Measurements from ENCODE around the gene ZIC4.

The ZIC4 gene

DNA sequence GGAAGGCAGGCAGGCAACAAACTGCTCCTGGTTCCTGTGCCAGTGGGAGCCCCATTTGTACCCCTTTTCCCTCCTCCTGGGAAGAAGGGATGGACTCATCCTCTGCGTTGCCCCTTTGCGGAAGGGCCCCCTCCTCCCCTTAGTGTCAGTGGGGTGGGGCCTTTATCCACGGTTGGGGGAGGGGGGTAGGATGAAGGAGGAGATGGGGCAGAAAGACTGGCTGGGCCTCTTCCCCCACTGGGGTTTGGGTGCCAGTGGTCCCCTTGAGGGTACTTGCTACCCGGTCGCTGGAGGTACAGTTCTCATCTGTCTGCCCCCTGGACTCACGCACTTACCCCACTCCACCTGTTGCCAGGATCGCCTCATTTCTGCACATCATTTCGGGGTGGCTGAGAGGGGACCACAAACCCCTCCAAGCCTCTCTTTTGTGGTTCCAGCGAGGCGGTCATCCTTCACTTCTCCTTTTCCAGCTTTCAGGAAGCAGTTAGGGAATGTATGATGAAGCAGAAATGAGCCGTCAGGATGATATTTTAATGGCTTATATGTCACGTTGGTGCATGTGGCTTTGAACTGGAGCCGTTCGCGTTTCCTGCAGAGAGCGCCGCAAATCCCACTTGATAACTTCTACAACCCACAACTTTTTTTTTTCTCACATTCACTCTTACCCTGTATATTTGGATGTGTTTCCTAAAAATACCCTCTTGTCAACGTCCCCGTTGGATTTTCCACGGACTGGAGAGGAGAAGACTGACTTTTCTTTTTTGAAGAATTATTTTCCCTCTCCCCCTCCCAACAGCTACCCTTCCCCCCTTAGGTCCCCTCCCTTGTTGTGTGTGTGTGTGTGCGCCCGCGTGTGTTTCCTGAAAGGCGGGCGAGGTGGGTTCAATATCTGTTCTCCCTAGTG is at the start of gene ZIC4:
ZIC4 (minus strand) TSS at position 516 of the 904 bp plus-strand sequence. CDS start 3,746 bp downstream, outside the sequence.
- DNase-seq, result peak; percentile 74

DNA sequence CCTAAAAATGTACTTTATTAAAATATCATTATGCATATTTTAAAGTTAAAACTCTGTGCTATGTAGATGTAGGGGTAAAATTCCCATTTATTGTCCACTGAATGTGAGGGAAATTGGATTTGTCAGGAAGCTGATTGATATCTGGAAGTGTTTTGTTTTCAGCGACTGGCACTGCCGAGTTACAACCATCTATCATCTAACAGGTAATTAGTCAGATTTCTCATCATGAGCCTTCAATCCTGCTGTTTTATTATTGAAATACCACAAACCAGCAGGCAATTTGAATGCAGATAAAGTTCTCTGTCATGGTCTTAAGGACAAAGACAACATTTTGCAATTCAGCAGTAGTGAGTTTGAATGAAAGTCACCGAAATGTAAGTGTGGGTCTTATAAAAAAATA is 43.3 kb upstream of the ZIC4 start:
- DNase-seq, result no peak

DNA sequence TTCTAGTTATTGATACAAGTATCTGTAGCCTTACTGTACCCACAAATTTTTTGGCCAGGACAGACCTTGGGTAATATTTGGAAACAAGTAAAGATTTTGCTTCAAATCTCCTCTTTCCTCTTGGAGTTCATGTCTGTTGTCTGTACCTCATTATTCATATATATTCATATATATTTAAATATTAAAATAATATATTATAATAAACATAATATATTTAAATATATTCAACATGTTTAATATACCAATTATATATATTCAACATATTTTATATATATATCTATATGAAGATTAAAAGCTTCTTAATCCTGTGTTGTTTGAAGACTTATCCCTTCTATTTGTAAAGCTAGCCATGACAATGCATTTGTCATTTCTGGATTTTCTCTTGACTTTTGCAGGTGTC is 40.9 kb upstream of the ZIC4 start:
- no peak for DNase-seq

DNA sequence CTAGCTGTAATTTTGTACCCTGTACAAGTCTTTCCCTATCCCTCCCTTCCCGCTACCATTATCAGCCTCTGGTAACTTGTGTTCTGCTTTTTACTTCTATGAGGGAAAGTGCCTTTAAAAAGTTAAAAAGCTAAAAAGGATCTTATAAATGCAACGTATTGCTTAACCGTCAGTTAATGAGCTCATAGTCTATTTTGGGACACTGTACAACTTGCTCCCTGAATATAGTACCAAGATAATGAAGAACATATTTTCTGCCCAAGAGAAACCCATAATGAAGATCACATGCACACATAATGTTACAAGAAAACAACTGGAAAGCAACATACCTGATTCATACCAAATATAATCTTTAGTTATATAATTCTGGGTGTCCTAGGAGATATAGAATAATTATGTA is 25.4 kb upstream of the ZIC4 start:
- DNase-seq, result peak; percentile 81

DNA sequence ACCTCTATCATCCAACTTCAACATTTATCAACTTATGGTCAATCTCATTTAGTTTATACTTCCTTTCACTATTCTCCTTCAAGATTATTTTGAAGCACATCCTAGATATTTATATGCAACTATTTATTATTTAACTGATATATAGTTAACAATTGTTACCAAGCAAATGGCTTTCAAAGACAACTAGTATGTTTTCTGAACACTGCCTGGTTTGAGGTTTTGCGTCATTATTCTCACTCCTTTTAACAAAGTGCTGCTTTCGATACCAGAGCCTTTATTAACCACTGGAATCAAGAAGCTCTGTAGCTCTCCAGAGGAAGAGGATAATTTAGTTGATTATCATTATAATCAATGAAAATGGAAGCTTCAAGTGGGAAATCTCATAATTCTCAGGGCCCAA is 22.4 kb upstream of the ZIC4 start:
- no peak for DNase-seq

DNA sequence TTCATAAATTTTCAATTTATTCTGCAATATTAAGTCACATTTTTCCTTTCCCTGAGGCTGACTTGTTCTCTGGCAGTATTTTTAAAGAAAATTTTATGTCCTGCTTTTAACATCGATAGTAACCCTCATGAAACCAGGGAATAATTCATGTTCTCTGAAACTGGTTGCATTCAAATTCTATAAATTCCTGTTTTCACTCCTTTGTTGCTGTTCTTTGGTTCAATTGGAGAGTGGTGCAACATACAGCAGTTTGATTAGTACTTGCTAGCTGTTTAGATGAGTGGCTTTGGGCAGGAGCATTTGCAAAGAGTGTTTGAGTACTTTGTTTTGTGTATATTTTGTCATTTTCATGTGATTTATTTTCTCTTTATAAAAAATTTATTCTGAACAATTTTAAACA is 22.0 kb upstream of the ZIC4 start:
- DNase-seq, result no peak

DNA sequence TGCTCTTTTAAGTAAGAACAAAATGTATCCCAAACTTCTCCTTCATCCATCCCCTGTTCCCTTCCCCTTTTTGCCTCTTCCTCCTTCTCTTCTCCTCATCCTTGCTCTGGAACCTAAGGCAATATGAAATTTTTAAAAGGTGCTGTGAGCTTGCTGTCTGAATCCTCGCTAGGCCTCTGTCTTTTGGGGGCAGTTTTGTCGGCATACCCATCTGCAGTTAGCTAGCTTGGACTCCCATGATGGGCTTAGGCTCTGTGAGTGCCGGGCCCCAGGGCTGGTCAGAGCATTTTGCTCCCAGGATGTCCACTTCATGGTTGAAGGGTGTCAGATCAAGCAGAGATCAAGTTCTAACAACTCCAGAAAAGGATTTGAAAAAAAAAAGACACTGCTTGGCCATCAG is 21.4 kb upstream of the ZIC4 start:
- no peak for DNase-seq

DNA sequence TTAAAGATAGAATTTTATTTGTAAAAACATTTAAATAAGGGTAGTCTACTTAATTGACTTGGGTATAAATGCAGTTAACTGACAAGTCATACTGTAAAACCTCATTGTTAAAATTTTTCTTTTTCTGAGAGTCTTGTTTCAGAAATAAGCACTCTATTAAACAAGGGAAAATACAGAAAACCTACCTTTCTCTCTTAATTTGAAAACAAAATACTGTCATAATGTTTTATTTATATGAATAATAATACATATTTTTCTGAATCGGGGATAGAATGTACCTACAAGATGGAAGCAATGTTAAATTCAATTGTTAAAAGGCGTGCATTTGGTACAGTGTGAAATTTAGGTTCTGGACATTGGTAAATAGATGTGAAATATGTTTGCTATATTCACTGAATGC is 20.6 kb upstream of the ZIC4 start:
- no peak for DNase-seq

DNA sequence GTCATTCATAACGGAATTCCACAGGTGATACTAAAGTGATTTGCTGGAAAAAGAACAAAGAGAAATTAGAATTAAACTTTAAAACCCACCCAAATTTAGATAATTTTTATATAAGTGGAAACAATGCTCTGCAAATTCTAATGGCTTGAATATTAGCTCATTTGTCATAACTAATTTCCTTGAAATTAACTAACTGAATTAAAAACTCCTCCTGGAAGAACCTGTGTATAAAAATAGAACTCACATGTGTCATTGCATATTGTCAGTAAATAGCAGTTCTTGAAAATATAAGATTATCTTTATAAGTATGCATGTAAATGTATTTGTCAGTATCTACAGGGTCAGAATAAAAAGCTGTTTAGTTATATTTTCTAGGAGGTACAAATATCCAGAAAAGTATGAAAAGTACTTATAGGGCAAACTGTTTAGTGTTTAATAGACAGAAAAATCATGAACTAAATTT is 19.1 kb upstream of the ZIC4 start:
- no peak for DNase-seq

DNA sequence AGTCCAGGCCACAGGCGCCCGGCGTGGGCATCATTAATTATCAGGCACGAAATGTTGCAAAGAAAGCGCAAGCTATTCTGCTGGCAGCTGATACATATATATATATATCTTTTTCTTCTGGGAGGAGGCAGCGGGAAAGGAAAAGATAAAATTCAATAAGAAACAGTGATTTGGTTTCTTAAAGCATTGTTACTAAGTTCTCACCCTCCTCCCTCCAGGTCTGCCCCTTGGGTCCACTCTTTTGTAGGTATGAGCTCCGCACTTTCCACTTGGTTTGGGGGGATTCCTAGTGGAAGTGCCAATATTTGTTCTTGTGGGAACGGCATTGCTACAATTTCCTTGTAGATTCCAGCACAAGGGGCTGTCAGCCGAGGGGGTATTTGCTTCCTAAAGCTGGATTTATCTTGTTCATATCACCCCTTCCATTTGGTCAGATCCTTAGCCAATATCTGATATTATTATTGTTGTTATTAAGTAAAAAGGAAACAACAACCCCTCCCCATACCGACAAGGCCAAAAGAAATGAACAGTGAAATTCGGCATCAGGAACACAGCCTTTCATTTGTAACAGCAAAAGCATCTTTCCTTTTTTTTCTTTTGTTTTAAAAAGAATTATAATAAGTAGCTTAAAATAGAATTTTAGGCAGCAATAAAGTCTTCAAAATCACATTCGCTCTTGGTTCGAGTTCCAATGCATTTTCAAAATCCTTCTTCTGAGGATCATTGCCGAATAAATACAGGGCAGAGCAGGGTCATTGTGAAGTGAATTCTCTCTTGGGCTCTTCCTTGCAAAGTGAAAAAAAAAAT is 18.4 kb upstream of the ZIC4 start:
- no peak for DNase-seq

DNA sequence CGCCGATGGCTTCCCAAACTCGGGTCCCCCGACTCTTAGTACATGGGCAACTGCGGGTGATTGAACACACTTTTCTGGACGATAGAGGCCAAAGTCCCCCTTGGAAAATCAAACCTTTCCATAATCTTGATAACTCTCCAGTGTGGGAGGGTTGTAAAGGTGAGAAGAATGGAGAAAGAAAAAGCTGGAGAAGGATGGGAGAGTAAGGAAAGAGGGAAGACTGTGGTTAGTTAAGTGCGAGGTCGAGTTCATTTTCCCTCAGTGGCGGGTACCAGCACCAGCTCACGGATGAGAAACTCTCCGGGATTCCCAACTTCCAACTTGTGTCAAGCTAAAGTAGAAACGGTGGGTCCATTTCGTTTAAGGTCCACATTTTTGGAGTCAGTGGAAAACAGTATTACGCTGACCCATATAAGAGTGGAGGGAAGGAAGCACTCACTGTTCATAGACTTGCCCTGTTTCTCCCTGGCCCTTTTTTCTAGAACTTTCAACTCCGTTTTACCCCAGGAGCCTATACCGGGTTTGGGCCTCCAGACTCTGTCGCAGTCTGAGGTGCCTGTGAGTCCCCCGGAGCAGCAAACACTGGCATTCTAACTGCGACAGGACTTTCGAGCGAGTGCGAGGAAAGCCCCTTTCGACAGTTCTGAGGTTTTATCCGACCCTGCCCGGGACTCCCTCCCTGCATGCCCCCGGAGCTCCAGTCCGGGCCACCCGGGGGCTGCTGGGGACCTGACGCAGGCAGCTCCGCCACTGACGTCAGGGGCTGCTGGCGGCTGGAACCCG is 17.6 kb upstream of the ZIC4 start:
- no peak for DNase-seq

DNA sequence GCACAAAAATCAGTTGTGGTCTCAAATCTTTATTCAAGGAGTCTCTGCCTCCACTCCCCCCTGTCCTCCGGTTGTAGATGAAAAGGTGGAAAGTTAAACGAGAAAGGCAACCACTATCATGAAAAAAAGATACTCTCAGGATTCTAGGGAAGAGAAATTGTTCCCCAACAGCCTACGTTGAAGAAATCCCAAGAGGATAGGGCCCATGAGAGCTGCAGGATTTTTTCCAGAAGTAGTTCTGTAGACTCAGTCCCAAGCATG is 17.1 kb upstream of the ZIC4 start:
- DNase-seq, result no peak

DNA sequence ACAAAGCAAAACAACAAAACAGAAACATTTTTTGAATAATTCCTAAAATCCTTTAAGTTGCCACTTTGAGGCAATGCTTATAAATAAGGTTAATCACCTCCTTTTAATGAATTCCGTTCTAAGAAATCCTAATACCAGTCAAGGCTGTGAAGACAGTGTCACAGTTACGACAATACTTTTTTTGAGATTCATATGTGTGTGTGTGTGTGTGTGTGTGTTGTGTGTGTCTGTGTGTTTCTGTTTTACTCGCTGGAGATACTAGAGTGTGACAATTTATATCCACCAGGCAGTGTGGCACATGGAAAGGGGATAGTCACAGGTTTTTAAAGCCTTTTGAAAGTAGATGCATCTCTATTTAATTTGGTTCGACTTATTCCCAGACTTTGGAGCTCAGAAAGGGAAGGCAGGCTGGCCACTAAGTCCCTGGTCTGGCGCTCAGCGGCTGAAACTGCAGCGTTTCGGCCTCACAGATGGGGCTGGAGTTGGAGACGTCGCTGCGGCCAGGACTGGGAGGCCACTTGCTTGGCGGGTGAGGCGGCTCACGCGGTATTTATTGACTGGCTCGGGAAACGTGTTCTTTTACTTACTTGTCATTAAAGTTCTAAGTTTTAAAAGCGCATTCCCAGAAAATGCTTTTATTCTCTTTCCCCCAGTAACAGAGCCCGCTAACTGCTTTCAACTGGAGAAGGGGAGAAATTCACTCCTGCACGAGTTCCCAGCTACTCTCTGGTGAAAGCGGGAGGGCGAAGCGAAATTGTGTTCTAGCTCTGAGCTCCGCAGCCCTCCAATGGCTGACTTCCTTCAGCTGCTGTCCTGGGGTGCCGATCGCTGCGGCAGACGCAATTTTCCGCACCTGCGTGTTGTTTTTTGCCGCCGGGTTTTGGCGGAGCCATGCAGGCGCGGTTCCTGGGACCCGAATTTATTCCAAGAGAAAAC is 16.5 kb upstream of the ZIC4 start:
- no peak for DNase-seq

DNA sequence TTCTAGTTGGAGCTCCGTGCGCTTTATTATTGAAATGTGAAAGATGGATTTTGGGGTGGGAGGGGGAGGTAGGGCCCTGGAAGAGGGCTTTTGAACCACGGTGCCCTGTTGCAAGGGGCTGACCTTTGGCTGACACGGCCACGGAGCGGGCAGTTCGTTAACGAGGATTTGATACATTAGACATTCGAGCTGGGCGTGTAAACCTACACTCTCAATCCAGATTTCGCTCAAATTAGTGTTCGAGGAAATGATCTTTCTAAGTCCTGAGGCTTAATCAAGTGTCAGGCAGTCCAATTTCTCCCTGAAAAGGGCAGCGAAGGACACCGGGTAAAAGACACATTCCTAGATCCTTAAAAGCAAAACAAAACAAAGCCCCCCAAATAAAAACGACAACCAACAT is 15.9 kb upstream of the ZIC4 start:
- no peak for DNase-seq

DNA sequence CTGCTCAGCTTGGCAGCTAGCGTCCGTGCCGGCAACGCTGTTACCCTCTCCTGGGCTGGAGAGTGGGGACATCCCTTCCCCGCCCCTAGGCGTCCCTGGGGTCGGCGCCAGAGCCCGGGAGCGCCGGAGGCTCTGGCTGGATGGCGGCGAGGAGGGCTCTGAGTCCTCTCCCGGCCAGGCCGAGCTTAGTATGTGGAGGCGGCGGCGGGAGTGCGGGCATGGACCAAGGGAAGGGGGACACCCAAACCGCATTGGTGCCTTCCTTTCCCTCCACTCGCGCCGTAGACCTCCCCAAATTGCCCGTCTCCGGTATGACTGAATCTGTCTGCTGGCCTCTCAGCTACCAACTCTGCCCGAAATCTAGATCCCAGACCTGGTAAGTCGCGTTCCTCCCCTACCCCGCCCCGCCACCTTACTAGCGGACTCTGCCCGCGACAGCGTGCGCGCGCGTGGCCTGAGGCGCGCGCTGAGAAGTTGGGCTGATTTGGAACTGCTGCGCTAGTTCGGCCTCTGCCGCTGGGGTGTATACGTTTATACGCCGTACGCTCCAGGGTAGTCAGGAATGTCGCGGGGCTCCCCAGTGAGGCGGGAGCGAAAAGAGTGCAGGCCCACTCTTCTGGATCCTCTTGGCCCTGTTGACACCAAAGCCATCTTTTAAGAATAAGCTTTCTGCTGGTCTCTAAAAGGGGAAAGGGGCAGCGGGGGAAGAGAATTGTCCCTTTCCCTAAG is 15.0 kb upstream of the ZIC4 start:
- DNase-seq, result no peak

DNA sequence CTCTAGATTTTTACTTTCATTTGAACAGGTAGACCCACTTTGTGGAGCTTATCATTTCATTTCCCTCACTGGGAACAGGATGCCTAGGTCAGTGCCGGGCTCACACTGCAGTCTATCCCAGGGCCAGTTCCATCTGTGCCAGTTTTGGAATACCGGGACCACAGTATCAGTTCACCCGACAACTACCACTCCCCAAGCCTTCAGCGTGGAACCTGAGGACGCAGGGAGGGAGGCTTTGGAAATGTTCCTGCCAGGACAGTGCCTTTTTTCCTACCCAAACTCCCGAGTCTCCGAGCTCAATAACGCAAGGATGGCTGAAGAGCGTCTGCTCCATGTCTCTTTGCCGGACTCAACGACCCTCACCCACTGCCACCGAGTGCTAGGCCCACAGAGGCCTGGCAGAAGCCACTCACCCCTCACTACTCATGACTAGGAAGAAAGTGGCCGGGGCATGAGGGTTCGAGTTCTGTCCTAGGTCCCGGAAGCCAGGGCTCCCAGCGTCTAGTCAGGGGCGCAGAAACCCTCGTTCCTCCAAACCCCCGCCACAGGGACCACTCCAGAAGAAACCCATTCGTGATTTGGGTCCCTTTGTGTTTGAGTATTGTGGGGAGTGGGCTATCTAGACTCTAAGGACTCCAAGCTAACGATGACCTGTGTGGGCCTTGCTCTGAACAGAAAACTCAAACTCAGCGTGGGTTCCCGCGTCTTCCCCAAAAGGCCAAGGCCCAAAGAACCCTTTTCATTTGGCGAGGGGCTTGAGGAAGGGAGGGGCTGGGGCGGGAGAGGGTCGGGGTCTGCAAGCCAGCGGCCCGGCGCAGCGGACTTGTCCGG is 14.2 kb upstream of the ZIC4 start:
- no peak for DNase-seq

DNA sequence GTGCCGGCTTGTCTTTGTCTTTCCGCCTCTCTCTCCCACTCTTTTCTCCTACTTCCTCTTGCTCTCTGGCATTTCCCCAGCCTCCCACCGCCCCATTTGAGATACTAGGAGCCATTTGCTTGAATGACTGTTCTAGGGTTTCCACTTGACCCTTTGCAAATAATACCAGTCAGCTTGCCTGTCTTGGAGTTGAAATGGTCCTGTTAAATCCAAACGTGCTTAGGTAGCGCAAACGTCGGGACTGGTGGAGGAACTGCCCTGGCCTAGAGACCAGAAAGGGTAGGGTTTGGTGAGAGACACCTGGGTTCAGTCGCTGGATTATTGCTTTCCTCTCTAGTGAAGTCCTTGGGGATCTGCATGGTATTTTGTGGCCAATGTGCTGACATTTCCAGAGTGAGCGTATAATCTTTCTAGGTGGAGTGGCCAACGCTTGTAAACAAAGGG is 13.5 kb upstream of the ZIC4 start:
- no peak for DNase-seq

DNA sequence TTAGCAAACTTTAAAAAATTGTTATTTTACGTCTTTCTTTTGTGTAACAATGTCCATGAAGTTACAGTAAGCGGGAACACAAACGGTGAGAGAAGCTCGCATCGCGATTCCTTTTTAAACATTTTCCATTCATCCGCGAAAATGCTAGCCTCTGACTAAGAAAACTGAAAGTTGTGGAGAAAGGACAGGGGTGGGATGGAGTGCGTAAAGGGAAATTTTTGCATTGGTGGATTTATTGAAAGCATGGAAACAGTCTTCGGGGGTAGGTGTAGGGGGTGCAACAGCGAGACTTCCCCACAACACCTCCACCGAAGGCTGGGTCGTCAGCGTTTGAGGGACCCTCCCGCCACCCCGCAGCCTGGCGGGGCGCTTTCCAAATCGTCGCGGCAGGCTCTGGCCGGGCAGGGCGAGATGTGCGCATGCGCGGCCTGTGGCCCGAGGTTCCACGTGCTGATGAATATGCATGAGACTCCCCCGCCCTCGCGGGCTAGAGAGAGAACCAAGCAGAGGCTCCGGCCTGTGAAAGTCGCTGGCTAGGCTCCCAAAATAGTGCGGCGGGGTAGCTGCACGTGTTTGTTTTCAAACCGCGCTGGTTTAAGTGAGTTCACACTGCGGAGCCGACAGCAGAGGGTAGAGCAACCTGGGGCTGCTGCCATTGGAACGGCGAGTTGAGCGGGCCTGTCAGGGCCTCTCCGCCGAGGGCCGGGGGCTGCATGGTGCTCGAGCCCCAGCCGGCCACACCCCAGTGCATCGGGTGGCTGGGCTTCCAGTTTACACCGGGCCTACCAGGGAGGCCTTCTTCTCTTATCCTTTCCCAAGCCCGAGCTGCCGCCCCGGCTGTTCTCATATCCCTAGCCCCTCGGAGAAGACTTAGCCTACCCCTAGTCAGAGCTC is 12.7 kb upstream of the ZIC4 start:
- DNase-seq, result peak; percentile 80

DNA sequence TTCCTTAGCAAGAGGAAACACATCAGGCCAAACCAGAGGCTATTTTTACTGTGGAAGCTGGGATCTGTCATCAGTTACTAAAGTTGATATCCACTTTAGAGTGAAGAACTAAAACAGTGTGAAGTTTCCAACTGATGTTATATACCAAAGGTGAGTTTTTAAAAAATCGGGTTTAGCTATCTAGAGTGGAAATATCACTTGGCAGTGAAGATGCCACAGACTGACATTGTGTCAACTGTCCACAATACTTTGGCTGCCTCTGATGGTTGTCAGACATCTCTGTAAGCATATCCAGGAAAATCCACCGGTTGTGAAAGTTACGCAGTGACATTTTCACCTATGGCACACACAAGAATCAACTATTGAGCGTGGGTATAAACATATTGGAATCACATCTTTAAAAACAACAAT is 12.0 kb upstream of the ZIC4 start:
- no peak for DNase-seq

Data from MV-4-11 (cell line).